Adrenal gland (tissue), 12 donors: ENCODE measurements around the gene KIRREL3. TPM values are rescaled to one million over a fixed set of nuclear protein-coding genes. Genes with fewer than 3 reads are reported as not detected.

Experiments used
- DNase-seq, 7 donors: peaks; one replicate each; pipeline ENCODE4 v3.0.0-alpha.2; 2019 to 2020
- H3K27ac ChIP-seq, 5 donors: fragments of 200-600 bp; sonication (generic) in 4 of 5; 1 replicate in 3 of 5; 2 replicates in 2 of 5; pipeline versions ENCODE4 v1.5.1 to v1.8.0; 2016 to 2020; ENCODE audit warnings: mild to moderate bottlenecking in 1 of 5
- H3K27me3 ChIP-seq: fragments of 200-600 bp; 2 replicates; pipeline ENCODE4 v1.8.0; 2021
- H3K36me3 ChIP-seq, 2 donors: fragments of 200-600 bp; replicated peaks in 1 of 2; 1 replicate in 1 of 2; 2 replicates in 1 of 2; pipeline versions ENCODE4 v1.5.1 to v1.8.0; 2018 to 2022
- H3K4me1 ChIP-seq, 2 donors: fragments of 200-600 bp; replicated peaks in 1 of 2; 1 replicate in 1 of 2; 2 replicates in 1 of 2; pipeline versions ENCODE4 v1.5.1 to v1.8.0; 2018 to 2021
- H3K4me3 ChIP-seq, 4 donors: fragments of 200-600 bp; sonication (generic) in 3 of 4; one replicate each; pipeline ENCODE4 v1.5.1; 2016 to 2018
- H3K9me3 ChIP-seq, 3 donors: fragments of 200-600 bp; sonication (generic) in 1 of 3; replicated peaks in 1 of 3; 1 replicate in 2 of 3; 2 replicates in 1 of 3; pipeline versions ENCODE4 v1.5.1 to v1.8.0; 2016 to 2021
- POLR2A ChIP-seq, 2 donors: fragments of 450-650 bp; IDR thresholded peaks; one replicate each; pipeline ENCODE4 v1.6.1; 2017; ENCODE audit warnings: antibody characterized with exemption in 2 of 2, mild to moderate bottlenecking in 2 of 2, moderate library complexity in 1 of 2
- WGBS, 4 donors: extraction: QIAGEN DNeasy Blood & Tissue Kit in 2 of 4; methylation state at CpG; one replicate each; pipeline versions ENCODE4 v1.1.5 to v1.1.7; 2013 to 2017; 5-methylcytosine and 5-hydroxymethylcytosine counted together
- intact Hi-C, 2 donors: fragments of 100-400 bp; cut with DNase I; formaldehyde crosslinking; loops; one replicate each; pipeline versions ENCODE4 v1.14.1 to v1.15.0; 2022 to 2023
- polyA plus RNA-seq, 3 donors: library from polyadenylated mRNA; stranded (reverse); fragments of 200-250 nt in 2 of 3; fragments of 350-450 nt in 1 of 3; fragmentation: Illumina TruSeq in 1 of 3; extraction: RNeasy Lipid Tissue Mini Kit (QIAGEN cat#74804) in 1 of 3; gene quantifications; one replicate each; pipeline ENCODE4 v1.2.3, GENCODE V29; 2013 to 2014
- total RNA-seq, 9 donors: library from RNA; depleted of rRNA in 4 of 9; stranded (reverse); fragments of >200 nt in 4 of 9; fragments of 120-200 nt in 1 of 9; fragmentation: NEBNext Ultra II Directional in 1 of 9; extraction: Animal tissue kit (Norgen Biotek cat#: 25700) in 1 of 9; gene quantifications; one replicate each; pipeline versions ENCODE4 v1.1.0 to v1.2.4, GENCODE V29; 2013 to 2023
- TF ChIP-seq, protein P1 (sequence below), 6 experiments: fragments of 450-650 bp in 4 of 6; fragments of 200-600 bp in 2 of 6; sonication (generic) in 1 of 6; IDR thresholded peaks; 1 replicate in 5 of 6; 2 replicates in 1 of 6; pipeline versions ENCODE4 v1.5.1 to v1.8.0; 2016 to 2021; ENCODE audit warnings: antibody characterized with exemption in 6 of 6, mild to moderate bottlenecking in 2 of 6, moderate library complexity in 1 of 6
- donor health status: healthy with polysubstance abuse.
- donor health status: Bipolar disorder and iron deficiency.
- donor health status: DM: yes; HTN: yes; CAD: no.
- donor health status: DM: no; HTN: no; CAD: no.
- donor health status: DM: no; HTN: no; CAD: no.
- donor health status: DM: yes; HTN: yes; CAD: no.

Gene KIRREL3
- total and polyA plus RNA-seq, 12 donors = 0.07 to 4.1 (median 0.64) TPM; not detected in 1

DNA sequence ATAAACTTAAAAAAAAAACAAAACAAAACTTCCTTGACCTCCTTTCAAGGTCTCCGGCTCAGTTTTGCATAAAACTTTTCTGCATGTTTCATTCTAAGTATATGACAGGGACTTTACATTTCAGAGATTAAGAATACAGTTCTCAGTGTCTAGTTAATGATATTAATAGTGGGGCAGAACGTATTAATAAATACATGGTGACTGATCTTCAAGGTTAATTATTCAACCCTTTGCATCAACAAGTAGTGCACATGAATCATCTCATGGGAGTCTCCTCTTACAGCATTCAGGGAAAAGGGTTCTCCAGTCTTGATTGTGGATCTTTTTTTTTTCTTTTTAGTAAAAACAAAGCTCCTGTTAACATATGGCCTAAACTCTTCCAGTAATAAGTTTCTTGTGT, 146.8 kb downstream of the KIRREL3 start:
- Histone ChIP-seq H3K36me3 (no peaks in the 10 kb centered on the region), H3K27ac (no peak overlapping the region), H3K4me3 (no peak overlapping the region), H3K4me1 (no peaks in the 10 kb centered on the region), H3K9me3 (no peaks in the 10 kb centered on the region), H3K27me3 (no peaks in the 10 kb centered on the region)
- TF ChIP-seq, protein P1, sequence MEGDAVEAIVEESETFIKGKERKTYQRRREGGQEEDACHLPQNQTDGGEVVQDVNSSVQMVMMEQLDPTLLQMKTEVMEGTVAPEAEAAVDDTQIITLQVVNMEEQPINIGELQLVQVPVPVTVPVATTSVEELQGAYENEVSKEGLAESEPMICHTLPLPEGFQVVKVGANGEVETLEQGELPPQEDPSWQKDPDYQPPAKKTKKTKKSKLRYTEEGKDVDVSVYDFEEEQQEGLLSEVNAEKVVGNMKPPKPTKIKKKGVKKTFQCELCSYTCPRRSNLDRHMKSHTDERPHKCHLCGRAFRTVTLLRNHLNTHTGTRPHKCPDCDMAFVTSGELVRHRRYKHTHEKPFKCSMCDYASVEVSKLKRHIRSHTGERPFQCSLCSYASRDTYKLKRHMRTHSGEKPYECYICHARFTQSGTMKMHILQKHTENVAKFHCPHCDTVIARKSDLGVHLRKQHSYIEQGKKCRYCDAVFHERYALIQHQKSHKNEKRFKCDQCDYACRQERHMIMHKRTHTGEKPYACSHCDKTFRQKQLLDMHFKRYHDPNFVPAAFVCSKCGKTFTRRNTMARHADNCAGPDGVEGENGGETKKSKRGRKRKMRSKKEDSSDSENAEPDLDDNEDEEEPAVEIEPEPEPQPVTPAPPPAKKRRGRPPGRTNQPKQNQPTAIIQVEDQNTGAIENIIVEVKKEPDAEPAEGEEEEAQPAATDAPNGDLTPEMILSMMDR (IDR thresholded peaks at IDR 0.05) = no peak
- no peak for TF ChIP-seq POLR2A (IDR thresholded peaks at IDR 0.05)
- WGBS, 4 donors = 31 to 39% (median 33%) methylated on average over 2 of the region's 2 CpGs
- DNase-seq = no peak
- intact Hi-C loops = no loop called here

DNA sequence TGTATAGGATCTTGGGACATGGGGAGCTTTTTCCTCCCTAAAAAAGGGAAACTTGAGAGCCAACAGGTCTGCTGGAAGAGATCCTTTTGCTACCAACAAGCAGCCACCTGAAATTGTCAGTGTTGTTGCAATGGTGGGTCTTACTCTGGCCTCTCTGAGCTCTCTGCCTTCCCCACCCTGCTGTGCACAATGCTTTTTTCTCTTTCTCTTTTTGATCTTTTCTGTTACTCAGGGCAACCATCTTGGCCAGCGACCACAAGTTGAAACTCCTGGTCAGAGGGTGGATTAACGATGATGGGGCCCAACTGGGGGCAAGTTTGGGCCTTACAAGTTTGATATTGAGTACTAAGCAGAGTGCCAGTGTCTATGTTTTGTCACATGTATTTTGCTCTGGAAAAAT, 155.8 kb downstream of the KIRREL3 start:
- H3K27ac ChIP-seq = no peak overlapping the region

DNA sequence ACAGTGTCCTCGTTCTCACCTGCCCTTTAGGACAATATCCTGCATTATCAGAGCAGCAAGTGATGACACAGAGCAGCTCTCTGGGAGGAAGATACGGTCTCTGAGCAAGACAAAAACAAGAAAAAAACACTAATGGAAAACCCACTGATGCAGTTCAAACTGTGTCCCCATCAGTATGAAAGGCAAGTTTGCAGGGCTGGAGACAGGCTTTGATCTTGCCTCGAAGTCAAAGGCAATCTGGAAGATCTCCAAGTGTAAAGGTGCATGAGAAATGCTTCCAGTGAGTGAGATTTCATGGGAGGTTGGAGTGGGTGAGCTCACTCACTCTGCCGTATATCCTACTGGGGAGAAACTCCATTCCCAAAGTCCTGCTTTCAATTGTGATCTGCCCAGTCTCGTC, 157.5 kb downstream of the KIRREL3 start:
- no peaks in the 10 kb centered on the region for H3K4me1 ChIP-seq
- H3K36me3 ChIP-seq = no peaks in the 10 kb centered on the region
- H3K9me3 ChIP-seq = no peaks in the 10 kb centered on the region
- intact Hi-C loops = no loop called here
- DNase-seq = no peak
- H3K4me3 ChIP-seq = no peak overlapping the region
- no peaks in the 10 kb centered on the region for H3K27me3 ChIP-seq
- TF ChIP-seq POLR2A (IDR thresholded peaks at IDR 0.05) = no peak
- TF ChIP-seq, protein P1 (IDR thresholded peaks at IDR 0.05) = no peak
- 76 to 87% (median 79%) methylated on average over 5 of the region's 5 CpGs for WGBS, 4 donors
- H3K27ac ChIP-seq = no peak overlapping the region

More for the DNA sequence above, 155.8 kb downstream of the KIRREL3 start:
- TF ChIP-seq, protein P1 (IDR thresholded peaks at IDR 0.05) = no peak
- TF ChIP-seq POLR2A (IDR thresholded peaks at IDR 0.05) = no peak
- Histone ChIP-seq H3K27me3 (no peaks in the 10 kb centered on the region), H3K9me3 (no peaks in the 10 kb centered on the region), H3K4me1 (no peaks in the 10 kb centered on the region), H3K4me3 (no peak overlapping the region), H3K36me3 (no peaks in the 10 kb centered on the region)
- intact Hi-C loops = no loop called here
- WGBS, 4 donors = 74 to 90% (median 81%) methylated on average over 2 of the region's 2 CpGs
- no peak for DNase-seq

DNA sequence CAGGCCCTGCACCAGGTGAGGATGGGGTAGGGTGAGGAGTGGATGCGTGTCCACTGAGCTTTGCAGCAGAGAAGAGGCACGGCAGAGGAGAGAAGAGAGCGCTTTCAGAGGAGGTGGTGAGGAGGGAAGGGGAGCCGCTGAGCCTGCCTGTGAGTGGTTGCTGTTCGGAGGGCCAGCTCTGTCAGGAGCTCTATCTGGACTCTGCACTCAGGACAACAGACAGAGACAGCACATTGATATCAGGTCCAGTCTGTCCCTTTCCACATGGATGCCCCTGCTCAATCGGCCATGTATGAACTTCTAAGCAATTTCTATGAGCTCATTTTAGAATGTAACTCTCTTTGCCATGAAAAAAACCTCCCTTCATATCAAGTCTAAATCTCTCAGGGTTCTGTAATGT, 158.6 kb downstream of the KIRREL3 start:
- Histone ChIP-seq H3K27ac (no peak overlapping the region), H3K27me3 (no peaks in the 10 kb centered on the region), H3K4me1 (no peaks in the 10 kb centered on the region), H3K9me3 (no peaks in the 10 kb centered on the region), H3K36me3 (no peaks in the 10 kb centered on the region), H3K4me3 (no peak overlapping the region)
- WGBS, 4 donors = 72 to 86% (median 79%) methylated on average over 5 to 6 of the region's 6 CpGs
- intact Hi-C loops = no loop called here
- no peak for DNase-seq
- TF ChIP-seq POLR2A (IDR thresholded peaks at IDR 0.05) = no peak
- TF ChIP-seq, protein P1 (IDR thresholded peaks at IDR 0.05) = no peak
